Smooth muscle cell (in vitro differentiated cells): ENCODE measurements around the gene NPL. TPM values are rescaled to one million over a fixed set of nuclear protein-coding genes. Genes with fewer than 3 reads are reported as not detected.

Source experiments
- DNase-seq: peaks from one replicate; lab custom pipeline; 2025; ENCODE audit not compliant: unreplicated experiment; lab: John Stamatoyannopoulos, UW
- H2AFZ ChIP-seq: fragments of 200-600 bp; sonication (generic); 2 replicates; pipeline ENCODE4 v1.6.0; 2016; ENCODE audit warnings: antibody characterized with exemption, low read depth, mild to moderate bottlenecking
- H3F3A ChIP-seq: fragments of 200-600 bp; sonication (generic); 2 replicates; pipeline ENCODE4 v1.6.0; 2017; ENCODE audit warnings: antibody characterized with exemption, low read depth
- H3K27ac ChIP-seq: fragments of 200-600 bp; sonication (generic); 2 replicates; pipeline ENCODE4 v1.5.1; 2016; ENCODE audit warnings: low read depth, mild to moderate bottlenecking
- H3K27me3 ChIP-seq: fragments of 200-600 bp; sonication (generic); 2 replicates; pipeline ENCODE4 v1.6.1; 2016; ENCODE audit warnings: low read depth, mild to moderate bottlenecking
- H3K36me3 ChIP-seq: fragments of 200-600 bp; sonication (generic); 2 replicates; pipeline ENCODE4 v1.5.1; 2016; ENCODE audit warnings: low read depth
- H3K4me1 ChIP-seq: fragments of 200-600 bp; sonication (generic); 2 replicates; pipeline ENCODE4 v1.5.1; 2016; ENCODE audit warnings: low read depth
- H3K4me2 ChIP-seq: fragments of 200-600 bp; sonication (generic); 2 replicates; pipeline ENCODE4 v1.6.0; 2016; ENCODE audit warnings: mild to moderate bottlenecking
- H3K4me3 ChIP-seq: fragments of 200-600 bp; sonication (generic); 2 replicates; pipeline ENCODE4 v1.5.1; 2016; ENCODE audit warnings: mild to moderate bottlenecking
- H3K79me2 ChIP-seq: fragments of 200-600 bp; sonication (generic); 2 replicates; pipeline ENCODE4 v1.6.0; 2016; ENCODE audit warnings: low read depth, mild to moderate bottlenecking
- H3K9ac ChIP-seq: fragments of 200-600 bp; sonication (generic); 2 replicates; pipeline ENCODE4 v1.6.0; 2016; ENCODE audit warnings: low read depth
- H3K9me3 ChIP-seq: fragments of 200-600 bp; sonication (generic); replicated peaks from 2 replicates; pipeline ENCODE4 v1.5.1; 2016; ENCODE audit warnings: low read depth
- H4K20me1 ChIP-seq: fragments of 200-600 bp; sonication (generic); 2 replicates; pipeline ENCODE4 v1.6.0; 2016; ENCODE audit warnings: low read depth
- WGBS: methylation state at CpG from one replicate; pipeline ENCODE4 v1.1.7; 2016; ENCODE audit warnings: low lambda C conversion rate; 5-methylcytosine and 5-hydroxymethylcytosine counted together
- polyA plus RNA-seq: library from polyadenylated mRNA; unstranded; fragments of >200 nt; fragmentation: Nextera tagmentation; extraction: Ambion mirVana; gene quantifications from 2 replicates; pipeline ENCODE4 v1.2.1, GENCODE V29; 2016
- total RNA-seq: library from RNA; depleted of rRNA; stranded (reverse); fragments of >200 nt; gene quantifications from 2 replicates; pipeline ENCODE4 v1.2.3, GENCODE V29; 2014
- TF ChIP-seq, protein P1 (sequence below): fragments of 200-600 bp; sonication (generic); IDR thresholded peaks from 2 replicates; pipeline ENCODE4 v1.5.1; 2017; ENCODE audit warnings: borderline replicate concordance, mild to moderate bottlenecking, antibody characterized with exemption; ENCODE audit not compliant: insufficient read depth, poor library complexity, severe bottlenecking

NPL gene
- total and polyA plus RNA-seq, 2 experiments from 2014 or later, result 1.3 to 1.4 TPM

DNA sequence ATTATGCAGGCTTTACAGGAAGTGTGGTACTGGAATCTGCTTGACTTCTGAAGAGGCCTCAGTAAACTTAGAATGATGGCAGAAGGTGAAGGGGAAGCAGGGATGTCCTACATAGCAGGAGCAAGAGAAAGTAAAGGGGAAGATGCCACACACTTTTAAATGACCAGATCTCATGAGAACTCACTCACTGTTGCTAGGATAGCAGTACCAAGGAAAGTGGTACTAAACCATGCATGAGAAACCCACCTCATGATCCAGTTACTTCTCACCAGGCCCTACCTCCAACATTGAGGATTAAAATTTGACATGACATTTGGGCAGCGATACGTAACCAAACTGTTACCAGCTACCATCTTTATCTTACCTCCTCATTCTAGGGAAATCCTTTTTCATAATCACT lies 59.2 kb downstream of the NPL start:
- no peak overlapping the region for H3K27ac ChIP-seq
- H3K4me2 ChIP-seq, result no peak overlapping the region
- H3K79me2 ChIP-seq, result peaks cover 98% of the 10 kb centered on the region
- H2AFZ ChIP-seq, result no peak overlapping the region
- no peaks in the 10 kb centered on the region for H3K27me3 ChIP-seq
- 98% methylated on average over 2 of the region's 2 CpGs for WGBS
- no peaks in the 10 kb centered on the region for H3F3A ChIP-seq
- H3K4me1 ChIP-seq, result peaks cover 5% of the 10 kb centered on the region
- no peak overlapping the region for H3K4me3 ChIP-seq
- peaks cover 100% of the 10 kb centered on the region for H4K20me1 ChIP-seq
- H3K9ac ChIP-seq, result no peak overlapping the region
- TF ChIP-seq, protein P1, sequence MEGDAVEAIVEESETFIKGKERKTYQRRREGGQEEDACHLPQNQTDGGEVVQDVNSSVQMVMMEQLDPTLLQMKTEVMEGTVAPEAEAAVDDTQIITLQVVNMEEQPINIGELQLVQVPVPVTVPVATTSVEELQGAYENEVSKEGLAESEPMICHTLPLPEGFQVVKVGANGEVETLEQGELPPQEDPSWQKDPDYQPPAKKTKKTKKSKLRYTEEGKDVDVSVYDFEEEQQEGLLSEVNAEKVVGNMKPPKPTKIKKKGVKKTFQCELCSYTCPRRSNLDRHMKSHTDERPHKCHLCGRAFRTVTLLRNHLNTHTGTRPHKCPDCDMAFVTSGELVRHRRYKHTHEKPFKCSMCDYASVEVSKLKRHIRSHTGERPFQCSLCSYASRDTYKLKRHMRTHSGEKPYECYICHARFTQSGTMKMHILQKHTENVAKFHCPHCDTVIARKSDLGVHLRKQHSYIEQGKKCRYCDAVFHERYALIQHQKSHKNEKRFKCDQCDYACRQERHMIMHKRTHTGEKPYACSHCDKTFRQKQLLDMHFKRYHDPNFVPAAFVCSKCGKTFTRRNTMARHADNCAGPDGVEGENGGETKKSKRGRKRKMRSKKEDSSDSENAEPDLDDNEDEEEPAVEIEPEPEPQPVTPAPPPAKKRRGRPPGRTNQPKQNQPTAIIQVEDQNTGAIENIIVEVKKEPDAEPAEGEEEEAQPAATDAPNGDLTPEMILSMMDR, result no peak
- DNase-seq, result no peak
- H3K9me3 ChIP-seq, result no peaks in the 10 kb centered on the region
- peaks cover 41% of the 10 kb centered on the region for H3K36me3 ChIP-seq

DNA sequence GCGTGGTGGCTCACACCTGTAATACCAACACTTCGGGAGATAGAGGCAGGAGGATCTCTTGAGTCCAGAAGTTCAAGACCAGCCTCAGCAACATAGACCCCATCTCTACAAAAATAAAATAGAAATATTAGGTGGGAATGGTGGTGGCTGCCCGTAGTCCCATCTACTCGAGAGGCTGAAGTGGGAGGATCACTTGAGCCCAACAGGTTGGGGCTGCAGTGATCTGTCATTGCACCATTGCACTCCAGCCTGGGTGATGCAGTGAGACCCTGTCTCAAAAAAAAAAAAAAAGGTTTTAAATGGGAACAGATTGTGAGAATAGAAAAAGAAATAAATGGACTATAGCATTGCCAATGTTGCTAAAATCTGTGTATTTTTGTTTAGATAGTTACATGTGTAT lies 60.7 kb downstream of the NPL start:
- no peak overlapping the region for H3K4me2 ChIP-seq
- no peak overlapping the region for H3K4me3 ChIP-seq
- no peaks in the 10 kb centered on the region for H3K27me3 ChIP-seq
- no peak overlapping the region for H2AFZ ChIP-seq
- no peak overlapping the region for H3K27ac ChIP-seq
- 96% methylated on average over 4 of the region's 4 CpGs for WGBS
- H3K4me1 ChIP-seq, result peaks cover under 1% of the 10 kb centered on the region
- no peaks in the 10 kb centered on the region for H3K9me3 ChIP-seq
- no peaks in the 10 kb centered on the region for H3F3A ChIP-seq
- TF ChIP-seq, protein P1, result no peak
- H3K79me2 ChIP-seq, result peaks cover 98% of the 10 kb centered on the region
- H4K20me1 ChIP-seq, result peaks cover 100% of the 10 kb centered on the region
- DNase-seq, result no peak
- no peak overlapping the region for H3K9ac ChIP-seq
- peaks cover 52% of the 10 kb centered on the region for H3K36me3 ChIP-seq

DNA sequence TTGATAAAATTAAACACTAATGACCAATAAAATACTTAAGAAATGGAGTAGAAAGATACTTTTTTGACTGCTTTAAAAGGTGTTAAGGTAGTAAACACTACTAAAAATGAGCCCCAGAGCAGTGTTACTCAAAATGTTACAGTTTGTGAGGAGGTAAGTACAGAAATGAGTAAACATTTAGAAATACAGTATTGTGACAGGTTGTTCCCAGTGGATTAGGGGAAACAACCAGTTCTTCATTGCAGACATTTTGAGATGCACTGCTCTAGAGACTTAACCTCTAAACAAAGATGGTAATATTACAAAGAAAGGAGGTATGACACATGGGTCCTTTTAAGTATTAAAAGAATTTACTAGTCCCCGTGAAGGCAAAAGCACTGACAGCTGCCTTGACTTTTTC lies 62.3 kb downstream of the NPL start:
- Histone ChIP-seq H4K20me1 (peaks cover 100% of the 10 kb centered on the region), H3K27me3 (no peaks in the 10 kb centered on the region), H3K27ac (no peak overlapping the region), H2AFZ (no peak overlapping the region), H3K79me2 (peaks cover 95% of the 10 kb centered on the region), H3K36me3 (peaks cover 59% of the 10 kb centered on the region), H3K9ac (no peak overlapping the region), H3K4me2 (no peak overlapping the region), H3F3A (no peaks in the 10 kb centered on the region), H3K4me1 (no peaks in the 10 kb centered on the region), H3K9me3 (no peaks in the 10 kb centered on the region), H3K4me3 (no peak overlapping the region)
- DNase-seq, result no peak
- TF ChIP-seq, protein P1, result no peak
- WGBS, result 78% methylated on average over 1 of the region's 1 CpG

DNA sequence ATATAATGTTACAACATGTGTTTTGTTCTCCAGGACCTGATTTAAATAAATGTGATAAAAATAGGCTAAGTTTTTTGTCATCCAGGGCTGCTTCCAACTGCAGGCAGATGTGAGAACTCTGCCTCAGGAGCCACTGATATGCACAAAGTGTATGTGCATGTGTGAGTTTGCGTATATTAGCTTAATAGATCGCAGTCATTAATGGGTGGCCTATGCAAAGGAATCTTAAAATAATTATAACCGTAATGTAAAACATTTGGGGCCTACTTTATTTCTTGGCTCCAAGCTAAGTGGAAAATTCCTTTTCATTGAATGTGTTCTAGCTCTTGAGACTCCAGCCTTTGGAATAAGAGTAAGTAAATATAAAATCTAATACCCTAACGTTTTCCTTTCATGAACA lies 66.3 kb downstream of the NPL start:
- TF ChIP-seq, protein P1, result no peak
- H3K36me3 ChIP-seq, result peaks cover 82% of the 10 kb centered on the region
- H3K9ac ChIP-seq, result no peak overlapping the region
- H3K9me3 ChIP-seq, result no peaks in the 10 kb centered on the region
- H2AFZ ChIP-seq, result no peak overlapping the region
- H3K27me3 ChIP-seq, result no peaks in the 10 kb centered on the region
- H3K27ac ChIP-seq, result no peak overlapping the region
- no peak for DNase-seq
- 97% methylated on average over 4 of the region's 4 CpGs for whole genome bisulfite sequencing
- H4K20me1 ChIP-seq, result peaks cover 90% of the 10 kb centered on the region
- H3K79me2 ChIP-seq, result peaks cover 87% of the 10 kb centered on the region
- no peaks in the 10 kb centered on the region for H3K4me1 ChIP-seq
- H3K4me3 ChIP-seq, result no peak overlapping the region
- no peaks in the 10 kb centered on the region for H3F3A ChIP-seq
- H3K4me2 ChIP-seq, result no peak overlapping the region
